ENCODE measurements around the gene METAP1D.

GRCh38 chr2:172090044-172090961 lies 90.5 kb downstream of the METAP1D start:
- no peak for TF ChIP-seq TCF12 (IDR thresholded peaks at IDR 0.05; ENCODE audit: low read depth)
- TF ChIP-seq TAF1 (IDR thresholded peaks at IDR 0.05; ENCODE audit: low read depth), result no peak
